Stimulated activated CD8-positive, alpha-beta memory T cell treated with anti-CD3 and anti-CD28 coated beads, Interleukin-7, amount 100 ng/mL, for 1 hour (primary cell): Measurements from ENCODE around the gene THSD7A.

ENCODE experiments used
- DNase-seq, 2 donors: peaks; one replicate each; pipeline ENCODE4 v3.0.0-alpha.2; 2020; ENCODE audit warnings: low read depth in 2 of 2

THSD7A gene

GRCh38 chr7:11410656-11411644, 421.0 kb downstream of the THSD7A start:
- no peak for DNase-seq

- DNase-seq = no peak
Measured at GRCh38 chr7:11404355-11404754, 427.6 kb downstream of the THSD7A start.

- no peak for DNase-seq
Measured at GRCh38 chr7:11403781-11404180, 428.2 kb downstream of the THSD7A start.

GRCh38 chr7:11394438-11394837, 437.6 kb downstream of the THSD7A start:
- DNase-seq = no peak

- DNase-seq = no peak
Measured at GRCh38 chr7:11379641-11380040, 452.4 kb downstream of the THSD7A start.

- no peak for DNase-seq
Measured at GRCh38 chr7:11376529-11376928, 455.5 kb downstream of the THSD7A start.

GRCh38 chr7:11374629-11375028, 457.4 kb downstream of the THSD7A start:
- DNase-seq = no peak

GRCh38 chr7:11373546-11374142, 458.4 kb downstream of the THSD7A start:
- DNase-seq = no peak

- DNase-seq = no peak
Measured at GRCh38 chr7:11369696-11370095, 462.3 kb downstream of the THSD7A start.

GRCh38 chr7:11366118-11366517, 465.9 kb downstream of the THSD7A start:
- no peak for DNase-seq

- no peak for DNase-seq
Measured at GRCh38 chr7:11358637-11359036, 473.4 kb downstream of the THSD7A start.

GRCh38 chr7:11355399-11356005, 476.5 kb downstream of the THSD7A start:
- DNase-seq = no peak

GRCh38 chr7:11346302-11346701, 485.7 kb downstream of the THSD7A start:
- DNase-seq = no peak

- DNase-seq = no peak
Measured at GRCh38 chr7:11345621-11346020, 486.4 kb downstream of the THSD7A start.

- DNase-seq = no peak
Measured at GRCh38 chr7:11343818-11344413, 488.1 kb downstream of the THSD7A start.

GRCh38 chr7:11343136-11343535, 488.9 kb downstream of the THSD7A start:
- DNase-seq = no peak

GRCh38 chr7:11341285-11341944, 490.6 kb downstream of the THSD7A start:
- no peak for DNase-seq

- no peak for DNase-seq
Measured at GRCh38 chr7:11336432-11336831, 495.6 kb downstream of the THSD7A start.

- DNase-seq = no peak
Measured at GRCh38 chr7:11335947-11336346, 496.1 kb downstream of the THSD7A start.

- DNase-seq = no peak
Measured at GRCh38 chr7:11332865-11333228, 499.2 kb downstream of the THSD7A start.

- no peak for DNase-seq
Measured at GRCh38 chr7:11332186-11332864, 499.7 kb downstream of the THSD7A start.
